Measurements from ENCODE around the gene LXN.
A peak's percentile ranks its signal among the peaks of the same experiment; 100 is the strongest.

The LXN gene

DNA sequence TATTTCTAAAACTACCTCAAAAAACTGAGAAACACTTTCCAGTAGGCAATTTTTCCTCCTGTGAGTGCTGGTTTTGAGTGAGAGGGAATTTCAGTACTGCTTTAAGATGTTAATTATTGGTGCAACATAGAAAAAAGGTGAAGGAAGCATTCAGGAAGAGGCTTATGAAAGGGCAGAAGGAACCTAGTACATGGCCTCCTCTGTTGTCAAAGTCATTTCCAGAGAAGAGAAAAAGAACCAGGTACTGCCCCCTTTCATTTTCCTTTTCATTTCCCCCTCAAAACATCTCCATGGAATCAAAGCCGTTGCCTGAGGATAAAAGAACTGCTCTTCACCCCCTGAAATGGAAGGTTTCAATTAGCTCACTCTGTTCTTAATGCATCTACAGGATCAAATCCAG, 40.0 kb upstream of the LXN start:
- TF ChIP-seq, protein P1, sequence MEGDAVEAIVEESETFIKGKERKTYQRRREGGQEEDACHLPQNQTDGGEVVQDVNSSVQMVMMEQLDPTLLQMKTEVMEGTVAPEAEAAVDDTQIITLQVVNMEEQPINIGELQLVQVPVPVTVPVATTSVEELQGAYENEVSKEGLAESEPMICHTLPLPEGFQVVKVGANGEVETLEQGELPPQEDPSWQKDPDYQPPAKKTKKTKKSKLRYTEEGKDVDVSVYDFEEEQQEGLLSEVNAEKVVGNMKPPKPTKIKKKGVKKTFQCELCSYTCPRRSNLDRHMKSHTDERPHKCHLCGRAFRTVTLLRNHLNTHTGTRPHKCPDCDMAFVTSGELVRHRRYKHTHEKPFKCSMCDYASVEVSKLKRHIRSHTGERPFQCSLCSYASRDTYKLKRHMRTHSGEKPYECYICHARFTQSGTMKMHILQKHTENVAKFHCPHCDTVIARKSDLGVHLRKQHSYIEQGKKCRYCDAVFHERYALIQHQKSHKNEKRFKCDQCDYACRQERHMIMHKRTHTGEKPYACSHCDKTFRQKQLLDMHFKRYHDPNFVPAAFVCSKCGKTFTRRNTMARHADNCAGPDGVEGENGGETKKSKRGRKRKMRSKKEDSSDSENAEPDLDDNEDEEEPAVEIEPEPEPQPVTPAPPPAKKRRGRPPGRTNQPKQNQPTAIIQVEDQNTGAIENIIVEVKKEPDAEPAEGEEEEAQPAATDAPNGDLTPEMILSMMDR (IDR thresholded peaks at IDR 0.05; ENCODE audit: insufficient read depth, low read length, missing control alignments), result no peak
- POLR2A ChIA-PET, result no interaction called here
- CTCF ChIA-PET, result interaction anchor here (0.8 to 8.4 kb wide), 5 partner anchors 11 to 83 kb away, joined by 3 to 78 read pairs (median 7); partner anchors contain the start of gene GFM1
- no peak for DNase-seq (ENCODE audit: low read depth, low spot score)
- H3K4me3 ChIP-seq (ENCODE audit: low read depth, low read length), result no peak overlapping the region

DNA sequence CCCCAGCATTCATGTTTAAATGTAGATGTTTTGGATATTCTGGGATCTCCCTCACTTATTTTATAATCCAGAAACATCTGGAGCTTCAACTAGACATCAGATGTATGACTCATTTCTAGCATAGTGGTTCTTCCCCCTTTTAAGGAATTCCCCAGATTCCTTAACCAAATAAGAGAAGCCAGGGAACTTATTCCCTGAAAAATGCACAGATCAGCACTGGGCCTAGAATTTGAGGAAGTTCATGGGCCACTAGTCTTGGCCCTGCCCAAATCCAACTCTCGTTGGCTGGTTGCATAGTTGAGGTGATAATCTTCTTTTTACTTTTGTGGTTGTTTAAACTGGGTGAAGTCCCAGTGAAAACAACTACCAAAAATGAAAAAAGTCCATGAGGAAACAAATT, 39.4 kb upstream of the LXN start:
- DNase-seq (ENCODE audit: low read depth, low spot score), result no peak
- no peak overlapping the region for H3K4me3 ChIP-seq (ENCODE audit: low read depth, low read length)
- TF ChIP-seq, protein P1 (IDR thresholded peaks at IDR 0.05; ENCODE audit: insufficient read depth, low read length, missing control alignments), result no peak
- ChIA-PET CTCF (interaction anchor here (1.0 to 8.4 kb wide), 4 partner anchors 16 to 84 kb away, joined by 3 to 78 read pairs (median 9); no protein-coding TSS in a partner anchor), POLR2A (no interaction called here)

DNA sequence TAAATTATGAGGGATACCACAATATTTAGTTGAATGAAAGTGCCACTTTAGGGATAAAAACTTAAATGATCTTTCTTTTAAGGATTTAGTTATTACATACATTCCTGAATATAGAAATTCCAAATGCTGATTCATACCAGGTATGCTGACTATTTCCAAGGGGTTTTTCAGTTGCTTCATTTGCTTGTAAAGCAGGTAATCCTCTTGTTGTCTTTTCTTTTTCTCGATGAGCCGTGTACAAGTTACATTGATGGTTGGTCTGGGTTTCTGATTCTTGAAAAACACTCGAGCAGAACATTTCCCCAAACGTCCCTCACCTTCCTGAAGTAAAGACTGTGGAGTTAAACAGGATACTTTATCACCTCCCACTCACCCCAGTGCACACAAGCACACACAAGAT, 38.2 kb upstream of the LXN start:
- TF ChIP-seq, protein P1 (IDR thresholded peaks at IDR 0.05; ENCODE audit: insufficient read depth, low read length, missing control alignments), result no peak
- no peak for DNase-seq (ENCODE audit: low read depth, low spot score)
- no peak overlapping the region for H3K4me3 ChIP-seq (ENCODE audit: low read depth, low read length)
- CTCF ChIA-PET, result interaction anchor here (1.0 to 3.3 kb wide), 4 partner anchors 38 to 85 kb away, joined by 3 to 14 read pairs (median 8); partner anchors contain the start of gene LXN
- POLR2A ChIA-PET, result interaction anchor here (1.9 kb wide), 1 partner anchor 13 kb away, joined by 6 read pairs; no protein-coding TSS in a partner anchor

DNA sequence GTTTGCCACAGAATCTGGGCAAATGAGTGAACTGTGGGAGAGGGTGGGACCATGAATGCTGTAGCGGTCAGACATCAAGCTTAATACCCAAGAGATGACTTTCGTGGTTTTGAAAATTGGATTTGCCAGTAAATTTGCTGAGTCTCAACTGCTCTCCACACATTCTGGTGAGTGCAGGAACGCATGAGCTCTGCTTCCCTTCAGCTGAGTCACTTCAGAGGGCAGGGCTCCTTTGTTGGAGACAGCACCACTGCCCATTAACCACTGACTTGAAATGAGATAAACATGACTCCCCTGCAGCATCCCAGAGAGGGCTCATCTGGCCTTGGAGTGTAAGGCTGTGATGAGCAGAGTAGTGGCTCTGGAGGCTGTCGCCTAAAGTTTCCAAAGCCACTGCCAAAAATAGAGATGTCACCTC, 37.2 kb upstream of the LXN start:
- DNase-seq (ENCODE audit: low read depth, low spot score), result peak; percentile 99
- TF ChIP-seq, protein P1 (IDR thresholded peaks at IDR 0.05; ENCODE audit: insufficient read depth, low read length, missing control alignments), result no peak
- ChIA-PET POLR2A (interaction anchor here (1.0 to 1.9 kb wide), 4 partner anchors 8 to 26 kb away, joined by 3 to 6 read pairs (median 4); no protein-coding TSS in a partner anchor), CTCF (interaction anchor here (0.9 to 3.0 kb wide), 7 partner anchors 9 to 80 kb away, joined by 3 to 11 read pairs (median 4); partner anchors contain the start of gene LXN)
- H3K4me3 ChIP-seq (ENCODE audit: low read depth, low read length), result no peak overlapping the region

DNA sequence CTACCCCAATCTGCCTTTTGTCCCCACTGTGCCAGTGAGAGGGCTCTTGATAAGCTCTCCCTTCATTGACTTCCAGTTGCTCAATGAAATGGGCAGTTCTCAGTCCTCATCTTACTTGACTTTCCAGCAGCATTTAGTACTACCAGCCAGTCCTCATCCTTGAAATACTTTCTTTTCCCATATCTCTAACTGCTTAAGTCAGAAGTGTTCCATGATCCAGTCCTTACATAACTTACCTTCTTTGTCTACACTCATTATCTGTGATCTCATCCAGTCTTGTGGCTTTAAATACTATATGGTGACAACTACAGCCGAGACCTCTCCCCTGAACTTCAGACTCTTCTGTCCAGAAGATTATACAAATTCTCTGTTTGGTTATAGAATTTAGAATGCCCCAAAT, 31.1 kb upstream of the LXN start:
- no peak overlapping the region for H3K4me3 ChIP-seq (ENCODE audit: low read depth, low read length)
- TF ChIP-seq, protein P1 (IDR thresholded peaks at IDR 0.05; ENCODE audit: insufficient read depth, low read length, missing control alignments), result no peak
- CTCF ChIA-PET, result interaction anchor here (1.0 to 7.9 kb wide), 7 partner anchors 9 to 87 kb away, joined by 3 to 54 read pairs (median 6); no protein-coding TSS in a partner anchor
- DNase-seq (ENCODE audit: low read depth, low spot score), result no peak
- POLR2A ChIA-PET, result no interaction called here

DNA sequence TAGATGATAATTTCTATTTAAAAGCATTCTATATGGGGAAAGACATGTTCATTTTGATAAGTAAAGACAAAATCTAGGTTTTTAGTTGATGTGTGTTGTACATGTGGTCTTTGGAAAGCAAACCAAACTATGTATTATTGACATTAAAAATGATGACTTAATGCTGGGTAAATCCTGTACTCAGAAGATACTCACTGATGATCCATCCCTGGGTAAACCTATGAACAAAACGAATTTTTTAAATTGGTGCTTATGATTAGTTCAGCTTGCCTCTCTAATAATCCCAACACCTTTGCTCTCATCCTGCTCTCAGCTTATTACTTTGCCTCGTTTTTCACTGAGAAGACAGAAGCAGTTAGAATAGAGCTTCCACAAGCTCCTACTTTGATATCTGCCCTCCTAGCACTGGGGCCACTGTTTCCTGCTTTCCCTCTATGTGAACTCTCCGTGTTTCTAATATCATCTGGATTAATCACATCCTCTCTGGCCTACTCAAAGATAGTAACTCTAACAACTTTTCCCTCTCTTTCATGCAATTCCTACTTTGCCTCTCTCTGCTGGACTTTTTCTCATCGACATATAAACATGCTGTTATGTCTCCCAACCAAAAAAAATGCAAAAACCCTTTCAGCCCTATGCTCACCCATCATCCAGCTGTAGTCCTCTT, 30.5 kb upstream of the LXN start:
- DNase-seq (ENCODE audit: low read depth, low spot score), result no peak
- ChIA-PET CTCF (interaction anchor here (1.0 to 7.9 kb wide), 7 partner anchors 8 to 88 kb away, joined by 3 to 54 read pairs (median 6); no protein-coding TSS in a partner anchor), POLR2A (interaction anchor here (0.7 kb wide), 2 partner anchors 19 to 31 kb away, joined by 3 to 4 read pairs; partner anchors contain the start of gene LXN)
- TF ChIP-seq, protein P1 (IDR thresholded peaks at IDR 0.05; ENCODE audit: insufficient read depth, low read length, missing control alignments), result no peak
- no peak overlapping the region for H3K4me3 ChIP-seq (ENCODE audit: low read depth, low read length)

Measured in AG04449 (cell line).